Loucy (cell line): ENCODE data around the gene JADE2.

Source experiments
- H2AFZ ChIP-seq: fragments of 200-600 bp; sonication (generic); 2 replicates; pipeline ENCODE4 v1.6.0; 2016; ENCODE audit warnings: antibody characterized with exemption, mild to moderate bottlenecking, low read length, moderate library complexity
- H3F3A ChIP-seq: fragments of 200-600 bp; 2 replicates; pipeline ENCODE4 v1.6.0; 2016; ENCODE audit warnings: antibody characterized with exemption, low read depth, mild to moderate bottlenecking
- H3K27me3 ChIP-seq: fragments of 200-600 bp; sonication (generic); 2 replicates; pipeline ENCODE4 v1.6.1; 2014; ENCODE audit warnings: low read length, mild to moderate bottlenecking; ENCODE audit not compliant: insufficient read depth, poor library complexity, severe bottlenecking
- H3K36me3 ChIP-seq: fragments of 200-600 bp; sonication (generic); 2 replicates; pipeline ENCODE4 v1.6.1; 2016; ENCODE audit warnings: low read length; ENCODE audit not compliant: insufficient read depth
- H3K4me1 ChIP-seq: fragments of 200-600 bp; sonication (generic); 2 replicates; pipeline ENCODE4 v1.5.1; 2014; ENCODE audit warnings: low read length, mild to moderate bottlenecking; ENCODE audit not compliant: insufficient read depth, poor library complexity, severe bottlenecking
- H3K4me2 ChIP-seq: fragments of 200-600 bp; sonication (generic); 2 replicates; pipeline ENCODE4 v1.6.0; 2014; ENCODE audit warnings: antibody characterized with exemption, low read length, low read depth, mild to moderate bottlenecking; ENCODE audit not compliant: poor library complexity, severe bottlenecking
- H3K4me3 ChIP-seq: fragments of 200-600 bp; sonication (generic); 2 replicates; pipeline ENCODE4 v1.5.1; 2014; ENCODE audit warnings: low read length, mild to moderate bottlenecking, mixed read lengths; ENCODE audit not compliant: poor library complexity, severe bottlenecking
- H3K79me2 ChIP-seq: fragments of 200-600 bp; sonication (generic); 2 replicates; pipeline ENCODE4 v1.6.1; 2014; ENCODE audit warnings: low read length; ENCODE audit not compliant: insufficient read depth
- H3K9ac ChIP-seq: fragments of 200-600 bp; sonication (generic); 2 replicates; pipeline ENCODE4 v1.6.0; 2014; ENCODE audit warnings: mild to moderate bottlenecking, low read depth, low read length, moderate library complexity; ENCODE audit not compliant: poor library complexity, severe bottlenecking
- H3K9me2 ChIP-seq: fragments of 200-600 bp; sonication (generic); replicated peaks from 2 replicates; pipeline ENCODE4 v1.6.1; 2016; ENCODE audit warnings: low read depth, low read length, mixed read lengths
- H3K9me3 ChIP-seq: fragments of 200-600 bp; sonication (generic); 2 replicates; pipeline ENCODE4 v1.6.1; 2014; ENCODE audit warnings: mild to moderate bottlenecking, antibody characterized with exemption, low read length, low read depth; ENCODE audit not compliant: insufficient read depth
- H4K20me1 ChIP-seq: fragments of 200-600 bp; sonication (generic); 2 replicates; pipeline ENCODE4 v1.6.0; 2014; ENCODE audit warnings: antibody characterized with exemption, low read length, mild to moderate bottlenecking; ENCODE audit not compliant: insufficient read depth, poor library complexity, severe bottlenecking
- EZH2phosphoT487 ChIP-seq: fragments of 200-600 bp; IDR thresholded peaks from 2 replicates; pipeline ENCODE4 v1.6.1; 2018; ENCODE audit warnings: antibody characterized with exemption, mild to moderate bottlenecking, moderate library complexity, borderline replicate concordance
- TF ChIP-seq, protein P1 (sequence below): fragments of 200-600 bp; sonication (generic); conservative IDR thresholded peaks from 2 replicates; pipeline ENCODE4 v1.5.1; 2014; ENCODE audit warnings: mild to moderate bottlenecking, antibody characterized with exemption, low read length

Gene JADE2

DNA sequence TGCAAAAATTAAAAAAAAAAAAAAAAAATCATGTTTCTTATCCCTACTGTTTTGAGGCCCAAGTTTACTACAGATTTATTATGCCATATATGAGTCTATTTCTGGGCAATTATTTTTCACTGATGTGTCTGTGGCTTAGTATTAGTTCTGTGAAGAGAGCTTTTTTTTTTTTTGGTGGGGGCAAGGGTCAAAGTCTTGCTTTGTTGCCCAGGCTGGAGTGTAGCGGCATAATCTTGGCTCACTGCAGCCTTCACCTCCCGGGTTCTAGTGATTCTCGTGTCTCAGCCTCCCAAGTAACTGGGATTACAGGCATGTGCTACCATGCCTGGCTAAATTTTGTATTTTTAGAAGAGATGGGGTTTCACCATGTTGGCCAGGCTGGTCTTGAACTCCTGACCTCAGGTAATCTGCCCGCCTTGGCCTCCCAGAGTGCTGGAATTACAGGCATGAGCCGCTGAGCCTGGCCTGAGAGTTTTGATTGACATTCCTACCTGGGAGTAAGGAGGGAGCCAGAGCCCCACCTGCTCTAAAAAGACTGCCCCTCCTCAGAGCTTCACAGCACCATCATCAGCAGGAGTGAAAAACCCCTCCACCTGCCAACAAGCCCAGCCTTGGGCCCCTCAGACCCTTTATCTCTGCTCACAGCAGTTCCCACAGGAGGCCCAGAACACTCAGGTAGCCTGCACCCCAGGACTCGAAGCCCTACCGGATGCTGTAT is 36.1 kb upstream of the JADE2 start:
- H3K36me3 ChIP-seq, result no peaks in the 10 kb centered on the region
- H3K4me1 ChIP-seq, result no peaks in the 10 kb centered on the region
- H3K79me2 ChIP-seq, result no peaks in the 10 kb centered on the region
- H2AFZ ChIP-seq, result no peak overlapping the region
- H3K4me2 ChIP-seq, result no peak overlapping the region
- no peaks in the 10 kb centered on the region for H3K27me3 ChIP-seq
- H4K20me1 ChIP-seq, result no peaks in the 10 kb centered on the region
- H3F3A ChIP-seq, result no peaks in the 10 kb centered on the region
- no peak overlapping the region for H3K9ac ChIP-seq
- no peaks in the 10 kb centered on the region for H3K9me3 ChIP-seq
- no peak overlapping the region for H3K4me3 ChIP-seq
- H3K9me2 ChIP-seq, result no peaks in the 10 kb centered on the region
- no peak for TF ChIP-seq EZH2phosphoT487
- TF ChIP-seq, protein P1, sequence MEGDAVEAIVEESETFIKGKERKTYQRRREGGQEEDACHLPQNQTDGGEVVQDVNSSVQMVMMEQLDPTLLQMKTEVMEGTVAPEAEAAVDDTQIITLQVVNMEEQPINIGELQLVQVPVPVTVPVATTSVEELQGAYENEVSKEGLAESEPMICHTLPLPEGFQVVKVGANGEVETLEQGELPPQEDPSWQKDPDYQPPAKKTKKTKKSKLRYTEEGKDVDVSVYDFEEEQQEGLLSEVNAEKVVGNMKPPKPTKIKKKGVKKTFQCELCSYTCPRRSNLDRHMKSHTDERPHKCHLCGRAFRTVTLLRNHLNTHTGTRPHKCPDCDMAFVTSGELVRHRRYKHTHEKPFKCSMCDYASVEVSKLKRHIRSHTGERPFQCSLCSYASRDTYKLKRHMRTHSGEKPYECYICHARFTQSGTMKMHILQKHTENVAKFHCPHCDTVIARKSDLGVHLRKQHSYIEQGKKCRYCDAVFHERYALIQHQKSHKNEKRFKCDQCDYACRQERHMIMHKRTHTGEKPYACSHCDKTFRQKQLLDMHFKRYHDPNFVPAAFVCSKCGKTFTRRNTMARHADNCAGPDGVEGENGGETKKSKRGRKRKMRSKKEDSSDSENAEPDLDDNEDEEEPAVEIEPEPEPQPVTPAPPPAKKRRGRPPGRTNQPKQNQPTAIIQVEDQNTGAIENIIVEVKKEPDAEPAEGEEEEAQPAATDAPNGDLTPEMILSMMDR, result no peak

DNA sequence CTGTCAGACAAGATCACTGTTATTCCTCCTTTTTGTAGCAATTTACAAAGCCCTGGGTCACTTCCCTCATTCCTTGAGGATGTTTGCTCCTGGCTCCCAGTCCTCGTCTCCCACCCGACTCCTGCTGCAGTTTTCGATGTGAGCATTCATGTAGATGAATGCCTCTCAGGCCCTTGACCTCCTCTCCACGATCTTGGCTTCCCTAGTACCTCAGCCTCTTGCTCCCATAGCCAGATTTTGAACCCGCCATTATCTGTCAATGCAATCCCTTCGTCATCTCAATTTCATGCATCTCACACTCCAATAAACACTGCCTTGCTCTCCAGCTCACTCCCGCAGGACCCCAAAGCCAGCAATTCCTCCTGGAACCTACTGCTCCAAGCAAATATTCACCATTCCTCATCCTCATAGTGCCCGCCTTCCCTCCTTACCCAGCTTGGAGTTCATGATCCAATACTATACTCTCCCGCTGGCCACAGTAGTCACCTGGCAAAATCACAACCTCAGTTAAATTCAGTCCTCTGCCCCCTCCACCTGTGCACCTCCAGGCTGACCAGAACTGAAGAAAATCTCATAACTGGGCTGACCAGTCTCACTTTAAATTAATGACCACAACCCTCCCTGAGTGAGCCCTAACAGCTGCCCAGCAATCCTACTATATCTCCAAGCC is 35.1 kb upstream of the JADE2 start:
- no peaks in the 10 kb centered on the region for H3K9me2 ChIP-seq
- H3K4me2 ChIP-seq, result no peak overlapping the region
- TF ChIP-seq EZH2phosphoT487, result no peak
- no peaks in the 10 kb centered on the region for H3K9me3 ChIP-seq
- H3K27me3 ChIP-seq, result no peaks in the 10 kb centered on the region
- H3K4me3 ChIP-seq, result no peak overlapping the region
- no peak overlapping the region for H3K9ac ChIP-seq
- H2AFZ ChIP-seq, result no peak overlapping the region
- H4K20me1 ChIP-seq, result no peaks in the 10 kb centered on the region
- no peaks in the 10 kb centered on the region for H3F3A ChIP-seq
- H3K36me3 ChIP-seq, result no peaks in the 10 kb centered on the region
- no peaks in the 10 kb centered on the region for H3K79me2 ChIP-seq
- no peaks in the 10 kb centered on the region for H3K4me1 ChIP-seq

DNA sequence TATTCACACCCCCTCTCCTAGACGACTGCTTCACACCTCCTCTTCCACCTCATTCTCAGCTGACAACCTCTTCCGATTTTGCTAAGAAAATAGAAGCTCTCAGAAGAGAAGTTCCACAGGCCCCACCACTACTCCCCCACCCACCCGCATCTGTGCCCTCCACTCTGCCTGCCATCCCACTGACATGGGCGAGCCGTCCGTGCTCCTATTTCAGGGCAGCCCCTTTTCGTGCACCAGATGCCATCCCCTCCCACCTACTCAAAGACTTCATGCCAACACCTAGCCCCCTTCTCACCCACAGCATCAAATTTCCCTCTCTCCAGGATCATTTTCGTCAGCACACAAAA is 34.6 kb upstream of the JADE2 start:
- Histone ChIP-seq H4K20me1 (no peaks in the 10 kb centered on the region), H3K4me2 (no peak overlapping the region), H3F3A (no peaks in the 10 kb centered on the region), H3K36me3 (no peaks in the 10 kb centered on the region), H2AFZ (no peak overlapping the region), H3K9me2 (no peaks in the 10 kb centered on the region), H3K27me3 (no peaks in the 10 kb centered on the region), H3K4me3 (no peak overlapping the region), H3K4me1 (no peaks in the 10 kb centered on the region), H3K9ac (no peak overlapping the region), H3K79me2 (no peaks in the 10 kb centered on the region), H3K9me3 (no peaks in the 10 kb centered on the region)
- TF ChIP-seq, protein P1, result no peak
- TF ChIP-seq EZH2phosphoT487, result no peak
